GM18520 (cell line): ENCODE results near the gene CDK4.
"Not testable (repeated sequence)": the region's sequence is repeated elsewhere in the genome, so short reads cannot be mapped to it uniquely, and the experiment has no call there.

Source experiments
- ATAC-seq: cut with Tn5 transposase; IDR thresholded peaks from one replicate; pipeline ENCODE4 v1.9.1; 2021; ENCODE audit not compliant: unreplicated experiment

Gene CDK4

GRCh38 chr12:57751788-57752667, at the start of gene CDK4:
TSS of gene CDK4 (minus strand) at chr12:57752310. CDS start at chr12:57751717, 593 bp downstream.
- peak; percentile 65 for ATAC-seq

GRCh38 chr12:57800965-57801364, 48.9 kb upstream of the CDK4 start:
- ATAC-seq = no peak

GRCh38 chr12:57797933-57798332, 45.8 kb upstream of the CDK4 start:
- no peak for ATAC-seq

GRCh38 chr12:57796996-57797395, 44.9 kb upstream of the CDK4 start:
- ATAC-seq = no peak

GRCh38 chr12:57795354-57795753, 43.2 kb upstream of the CDK4 start:
- no peak for ATAC-seq

- ATAC-seq = no peak
Measured at GRCh38 chr12:57793920-57794319, 41.8 kb upstream of the CDK4 start.

GRCh38 chr12:57783861-57784260, 31.8 kb upstream of the CDK4 start:
- no peak for ATAC-seq

- ATAC-seq = no peak
Measured at GRCh38 chr12:57783466-57783801, 31.3 kb upstream of the CDK4 start.

- peak; percentile 85 for ATAC-seq
Measured at GRCh38 chr12:57782608-57783465, 30.7 kb upstream of the CDK4 start, which contains the start of gene TSFM. TSS of gene TSFM (plus strand) at chr12:57782787. CDS start at chr12:57782802, 15 bp downstream.

GRCh38 chr12:57782243-57782607, 30.1 kb upstream of the CDK4 start:
- ATAC-seq = no peak

- ATAC-seq = no peak
Measured at GRCh38 chr12:57781801-57782200, 29.7 kb upstream of the CDK4 start.

GRCh38 chr12:57781244-57781643, 29.1 kb upstream of the CDK4 start:
- ATAC-seq = no peak

- no peak for ATAC-seq
Measured at GRCh38 chr12:57780284-57780897, 28.3 kb upstream of the CDK4 start.

- no peak for ATAC-seq
Measured at GRCh38 chr12:57779736-57780135, 27.6 kb upstream of the CDK4 start.

GRCh38 chr12:57777911-57778310, 25.8 kb upstream of the CDK4 start:
- ATAC-seq = no peak

GRCh38 chr12:57777367-57777766, 25.3 kb upstream of the CDK4 start:
- no peak for ATAC-seq

- ATAC-seq = no peak
Measured at GRCh38 chr12:57776247-57776587, 24.1 kb upstream of the CDK4 start.

GRCh38 chr12:57775563-57776246, 23.6 kb upstream of the CDK4 start:
- no peak for ATAC-seq

GRCh38 chr12:57775044-57775443, 22.9 kb upstream of the CDK4 start:
- ATAC-seq = no peak

GRCh38 chr12:57774634-57775033, 22.5 kb upstream of the CDK4 start:
- not testable (repeated sequence) for ATAC-seq
